GM12891 (cell line): ENCODE data around the gene RAMP3.

ENCODE experiments used
- PAX5 ChIP-seq: IDR thresholded peaks from 2 replicates; pipeline ENCODE4 v1.6.1; 2011; ENCODE audit warnings: low read length, moderate library complexity, mild to moderate bottlenecking; ENCODE audit not compliant: insufficient read depth, severe bottlenecking
- POLR2A ChIP-seq: IDR thresholded peaks from 2 replicates; pipeline ENCODE4 v1.6.1; 2011; ENCODE audit warnings: low read depth, low read length, control low read depth
- POLR2AphosphoS5 ChIP-seq: IDR thresholded peaks from 2 replicates; pipeline ENCODE4 v1.6.1; 2011; ENCODE audit warnings: low read depth, low read length, control low read depth
- SPI1 ChIP-seq: IDR thresholded peaks from 2 replicates; pipeline ENCODE4 v1.6.1; 2011; ENCODE audit warnings: low read depth, low read length, control low read depth
- TAF1 ChIP-seq: IDR thresholded peaks from 2 replicates; pipeline ENCODE4 v1.6.1; 2011; ENCODE audit warnings: low read depth, low read length, control low read depth

GRCh38 chr7:45219801-45220435 lies 62.3 kb downstream of the RAMP3 start:
- TF ChIP-seq POLR2AphosphoS5 (no peak), TAF1 (no peak), POLR2A (no peak), PAX5 (no peak), SPI1 (no peak)
